Measurements from ENCODE around the gene ACTA2. TPM values are rescaled to one million over a fixed set of nuclear protein-coding genes. Genes with fewer than 3 reads are reported as not detected.
A peak's percentile ranks its signal among the peaks of the same experiment; 100 is the strongest.

ACTA2 gene
- total and polyA plus RNA-seq, 4 donors = 37.7 to 357 (median 70.8) TPM

- Histone ChIP-seq H3K9me3 (ENCODE audit: control insufficient read depth, insufficient read depth, low read length) (no peaks in the 10 kb centered on the region), H3K4me3 (ENCODE audit: low read depth, low read length) (no peak overlapping the region), H3K36me3 (ENCODE audit: control insufficient read depth, insufficient read depth, low read length) (no peaks in the 10 kb centered on the region), H3K27me3 (ENCODE audit: control insufficient read depth, insufficient read depth, low read length) (no peaks in the 10 kb centered on the region), H3K4me1 (ENCODE audit: control insufficient read depth, insufficient read depth, low read length) (peaks cover 2% of the 10 kb centered on the region), H3K27ac (ENCODE audit: low read depth, low read length) (no peak overlapping the region)
- DNase-seq (ENCODE audit: low read depth in 4 of 6, low spot score in 6 of 6) = no peak
- no CpG with 5 or more reads among the region's 2 CpGs for WGBS (ENCODE audit: insufficient coverage)
Measured at GRCh38 chr10:88983206-88983605, 30.6 kb upstream of the ACTA2 start.

- 60% methylated on average over 1 of the region's 2 CpGs for WGBS (ENCODE audit: insufficient coverage)
- Histone ChIP-seq H3K36me3 (ENCODE audit: control insufficient read depth, insufficient read depth, low read length) (no peaks in the 10 kb centered on the region), H3K4me3 (ENCODE audit: low read depth, low read length) (no peak overlapping the region), H3K27ac (ENCODE audit: low read depth, low read length) (no peak overlapping the region), H3K4me1 (ENCODE audit: control insufficient read depth, insufficient read depth, low read length) (peaks cover 2% of the 10 kb centered on the region), H3K27me3 (ENCODE audit: control insufficient read depth, insufficient read depth, low read length) (no peaks in the 10 kb centered on the region), H3K9me3 (ENCODE audit: control insufficient read depth, insufficient read depth, low read length) (no peaks in the 10 kb centered on the region)
- DNase-seq (ENCODE audit: low read depth in 4 of 6, low spot score in 6 of 6) = peak in 1 of 6 donors; percentile 29
Measured at GRCh38 chr10:88982366-88982765, 29.8 kb upstream of the ACTA2 start.

GRCh38 chr10:88981435-88981834 lies 28.9 kb upstream of the ACTA2 start:
- Histone ChIP-seq H3K4me3 (ENCODE audit: low read depth, low read length) (no peak overlapping the region), H3K36me3 (ENCODE audit: control insufficient read depth, insufficient read depth, low read length) (no peaks in the 10 kb centered on the region), H3K4me1 (ENCODE audit: control insufficient read depth, insufficient read depth, low read length) (peaks cover 2% of the 10 kb centered on the region), H3K27ac (ENCODE audit: low read depth, low read length) (no peak overlapping the region), H3K27me3 (ENCODE audit: control insufficient read depth, insufficient read depth, low read length) (no peaks in the 10 kb centered on the region), H3K9me3 (ENCODE audit: control insufficient read depth, insufficient read depth, low read length) (no peaks in the 10 kb centered on the region)
- no CpG with 5 or more reads among the region's 5 CpGs for WGBS (ENCODE audit: insufficient coverage)
- DNase-seq (ENCODE audit: low read depth in 4 of 6, low spot score in 6 of 6) = no peak

GRCh38 chr10:88980800-88981199 lies 28.2 kb upstream of the ACTA2 start:
- Histone ChIP-seq H3K36me3 (ENCODE audit: control insufficient read depth, insufficient read depth, low read length) (no peaks in the 10 kb centered on the region), H3K4me3 (ENCODE audit: low read depth, low read length) (no peak overlapping the region), H3K27me3 (ENCODE audit: control insufficient read depth, insufficient read depth, low read length) (no peaks in the 10 kb centered on the region), H3K9me3 (ENCODE audit: control insufficient read depth, insufficient read depth, low read length) (no peaks in the 10 kb centered on the region), H3K27ac (ENCODE audit: low read depth, low read length) (no peak overlapping the region), H3K4me1 (ENCODE audit: control insufficient read depth, insufficient read depth, low read length) (peaks cover 2% of the 10 kb centered on the region)
- WGBS (ENCODE audit: insufficient coverage) = 94% methylated on average over 2 of the region's 4 CpGs
- no peak for DNase-seq (ENCODE audit: low read depth in 4 of 6, low spot score in 6 of 6)

- Histone ChIP-seq H3K4me1 (ENCODE audit: control insufficient read depth, insufficient read depth, low read length) (peaks cover 2% of the 10 kb centered on the region), H3K36me3 (ENCODE audit: control insufficient read depth, insufficient read depth, low read length) (no peaks in the 10 kb centered on the region), H3K9me3 (ENCODE audit: control insufficient read depth, insufficient read depth, low read length) (no peaks in the 10 kb centered on the region), H3K27ac (ENCODE audit: low read depth, low read length) (no peak overlapping the region), H3K4me3 (ENCODE audit: low read depth, low read length) (no peak overlapping the region), H3K27me3 (ENCODE audit: control insufficient read depth, insufficient read depth, low read length) (no peaks in the 10 kb centered on the region)
- DNase-seq (ENCODE audit: low read depth in 4 of 6, low spot score in 6 of 6) = no peak
- WGBS (ENCODE audit: insufficient coverage) = 70% methylated on average over 1 of the region's 4 CpGs
Measured at GRCh38 chr10:88980247-88980646, 27.7 kb upstream of the ACTA2 start.

- peaks cover 2% of the 10 kb centered on the region for H3K4me1 ChIP-seq (ENCODE audit: control insufficient read depth, insufficient read depth, low read length)
- H3K36me3 ChIP-seq (ENCODE audit: control insufficient read depth, insufficient read depth, low read length) = no peaks in the 10 kb centered on the region
- no peaks in the 10 kb centered on the region for H3K27me3 ChIP-seq (ENCODE audit: control insufficient read depth, insufficient read depth, low read length)
- H3K27ac ChIP-seq (ENCODE audit: low read depth, low read length) = no peak overlapping the region
- WGBS (ENCODE audit: insufficient coverage) = 100% methylated on average over 1 of the region's 4 CpGs
- no peak for DNase-seq (ENCODE audit: low read depth in 4 of 6, low spot score in 6 of 6)
- no peak overlapping the region for H3K4me3 ChIP-seq (ENCODE audit: low read depth, low read length)
- H3K9me3 ChIP-seq (ENCODE audit: control insufficient read depth, insufficient read depth, low read length) = no peaks in the 10 kb centered on the region
Measured at GRCh38 chr10:88979603-88980002, 27.0 kb upstream of the ACTA2 start.

- peaks cover 2% of the 10 kb centered on the region for H3K4me1 ChIP-seq (ENCODE audit: control insufficient read depth, insufficient read depth, low read length)
- 19% methylated on average over 4 of the region's 5 CpGs for WGBS (ENCODE audit: insufficient coverage)
- peak in 2 of 6 donors; percentile 2 to 49 for DNase-seq (ENCODE audit: low read depth in 4 of 6, low spot score in 6 of 6)
- no peak overlapping the region for H3K27ac ChIP-seq (ENCODE audit: low read depth, low read length)
- no peaks in the 10 kb centered on the region for H3K9me3 ChIP-seq (ENCODE audit: control insufficient read depth, insufficient read depth, low read length)
- H3K27me3 ChIP-seq (ENCODE audit: control insufficient read depth, insufficient read depth, low read length) = no peaks in the 10 kb centered on the region
- no peaks in the 10 kb centered on the region for H3K36me3 ChIP-seq (ENCODE audit: control insufficient read depth, insufficient read depth, low read length)
- H3K4me3 ChIP-seq (ENCODE audit: low read depth, low read length) = no peak overlapping the region
Measured at GRCh38 chr10:88979153-88979562, 26.6 kb upstream of the ACTA2 start.

- no peak overlapping the region for H3K4me3 ChIP-seq (ENCODE audit: low read depth, low read length)
- WGBS (ENCODE audit: insufficient coverage) = no CpG with 5 or more reads among the region's 2 CpGs
- DNase-seq (ENCODE audit: low read depth in 4 of 6, low spot score in 6 of 6) = no peak
- no peaks in the 10 kb centered on the region for H3K27me3 ChIP-seq (ENCODE audit: control insufficient read depth, insufficient read depth, low read length)
- no peaks in the 10 kb centered on the region for H3K9me3 ChIP-seq (ENCODE audit: control insufficient read depth, insufficient read depth, low read length)
- no peaks in the 10 kb centered on the region for H3K36me3 ChIP-seq (ENCODE audit: control insufficient read depth, insufficient read depth, low read length)
- peaks cover 2% of the 10 kb centered on the region for H3K4me1 ChIP-seq (ENCODE audit: control insufficient read depth, insufficient read depth, low read length)
- no peak overlapping the region for H3K27ac ChIP-seq (ENCODE audit: low read depth, low read length)
Measured at GRCh38 chr10:88978463-88978862, 25.9 kb upstream of the ACTA2 start.

GRCh38 chr10:88975377-88975720 lies 22.8 kb upstream of the ACTA2 start:
- Histone ChIP-seq H3K36me3 (ENCODE audit: control insufficient read depth, insufficient read depth, low read length) (no peaks in the 10 kb centered on the region), H3K27me3 (ENCODE audit: control insufficient read depth, insufficient read depth, low read length) (no peaks in the 10 kb centered on the region), H3K4me1 (ENCODE audit: control insufficient read depth, insufficient read depth, low read length) (peaks cover 2% of the 10 kb centered on the region), H3K9me3 (ENCODE audit: control insufficient read depth, insufficient read depth, low read length) (no peaks in the 10 kb centered on the region), H3K27ac (ENCODE audit: low read depth, low read length) (no peak overlapping the region), H3K4me3 (ENCODE audit: low read depth, low read length) (peak overlapping the region; percentile 24)
- 100% methylated on average over 3 of the region's 3 CpGs for WGBS (ENCODE audit: insufficient coverage)
- DNase-seq (ENCODE audit: low read depth in 4 of 6, low spot score in 6 of 6) = no peak

GRCh38 chr10:88974446-88975376 lies 22.1 kb upstream of the ACTA2 start:
- DNase-seq (ENCODE audit: low read depth in 4 of 6, low spot score in 6 of 6) = no peak
- Histone ChIP-seq H3K4me1 (ENCODE audit: control insufficient read depth, insufficient read depth, low read length) (peaks cover 2% of the 10 kb centered on the region), H3K4me3 (ENCODE audit: low read depth, low read length) (peak overlapping the region; percentile 24), H3K9me3 (ENCODE audit: control insufficient read depth, insufficient read depth, low read length) (no peaks in the 10 kb centered on the region), H3K27ac (ENCODE audit: low read depth, low read length) (peak overlapping the region; percentile 4), H3K36me3 (ENCODE audit: control insufficient read depth, insufficient read depth, low read length) (no peaks in the 10 kb centered on the region), H3K27me3 (ENCODE audit: control insufficient read depth, insufficient read depth, low read length) (no peaks in the 10 kb centered on the region)
- 60% methylated on average over 1 of the region's 7 CpGs for WGBS (ENCODE audit: insufficient coverage)
